Vagina (tissue), 2 donors: ENCODE data around the gene MTM1. TPM values are rescaled to one million over a fixed set of nuclear protein-coding genes. Genes with fewer than 3 reads are reported as not detected.

ENCODE experiments used
- DNase-seq, 2 donors: peaks; one replicate each; pipeline ENCODE4 v3.0.0-alpha.2; 2017; ENCODE audit errors: extremely low spot score in 2 of 2
- H3K27ac ChIP-seq: fragments of 200-600 bp; sonication (generic); one replicate; pipeline ENCODE4 v1.5.1; 2019
- H3K27me3 ChIP-seq: fragments of 200-600 bp; sonication (generic); one replicate; pipeline ENCODE4 v1.5.1; 2019
- H3K36me3 ChIP-seq, 2 donors: fragments of 200-600 bp; sonication (generic); one replicate each; pipeline ENCODE4 v1.5.1; 2017 to 2019
- H3K4me1 ChIP-seq: fragments of 200-600 bp; sonication (generic); one replicate; pipeline ENCODE4 v1.5.1; 2019
- H3K4me3 ChIP-seq, 2 donors: fragments of 200-600 bp; sonication (generic); 1 replicate in 1 of 2; 2 replicates in 1 of 2; pipeline ENCODE4 v1.5.1; 2016 to 2019
- H3K9me3 ChIP-seq: fragments of 200-600 bp; sonication (generic); one replicate; pipeline ENCODE4 v1.5.1; 2019
- POLR2A ChIP-seq, 2 donors: fragments of 450-650 bp; IDR thresholded peaks; one replicate each; pipeline ENCODE4 v1.6.1; 2017; ENCODE audit warnings: antibody characterized with exemption in 2 of 2, mild to moderate bottlenecking in 2 of 2, moderate library complexity in 2 of 2
- POLR2AphosphoS5 ChIP-seq, 2 donors: sonication (generic); formaldehyde crosslinking; IDR thresholded peaks; one replicate each; pipeline ENCODE4 v1.9.0; 2017; ENCODE audit warnings: antibody characterized with exemption in 2 of 2, mild to moderate bottlenecking in 2 of 2, low read depth in 1 of 2; ENCODE audit not compliant: insufficient read depth in 1 of 2
- intact Hi-C: fragments of 100-400 bp; cut with DNase I; formaldehyde crosslinking; loops from one replicate; pipeline ENCODE4 v1.15.1; 2023
- total RNA-seq: library from RNA; depleted of rRNA; stranded (reverse); fragments of >200 nt; gene quantifications from one replicate; pipeline ENCODE4 v1.2.3, GENCODE V29; 2016
- TF ChIP-seq, protein P1 (sequence below), 3 experiments: fragments of 450-650 bp in 2 of 3; fragments of 200-600 bp in 1 of 3; sonication (generic) in 1 of 3; IDR thresholded peaks; one replicate each; pipeline ENCODE4 v1.5.1; 2017 to 2019; ENCODE audit warnings: antibody characterized with exemption in 3 of 3, mild to moderate bottlenecking in 2 of 3, moderate library complexity in 2 of 3

MTM1 gene
- total RNA-seq, 1 donor from 2014 or later: 13.3 TPM

DNA sequence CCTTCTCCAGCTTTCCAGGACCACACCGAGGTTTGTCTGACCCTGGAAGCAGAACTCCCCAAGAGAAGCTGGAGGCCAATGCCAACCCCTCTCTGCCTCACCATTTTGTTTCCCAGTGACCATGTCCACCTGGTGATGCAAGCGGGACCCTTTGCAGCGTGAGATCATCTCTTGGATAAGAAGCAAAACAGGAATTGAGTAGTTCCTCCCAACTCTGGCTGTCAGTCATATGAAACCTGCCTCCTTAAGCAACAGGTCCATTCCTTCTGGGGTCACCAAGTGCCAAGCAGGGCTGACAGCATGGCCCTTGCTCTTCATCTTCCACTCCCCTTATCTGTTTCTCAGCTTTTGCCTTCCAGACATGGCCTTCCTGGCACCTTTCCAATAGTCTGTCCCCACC lies 41.3 kb upstream of the MTM1 start:
- Histone ChIP-seq H3K9me3 (no peaks in the 10 kb centered on the region), H3K27ac (no peak overlapping the region), H3K27me3 (no peaks in the 10 kb centered on the region), H3K36me3 (no peaks in the 10 kb centered on the region), H3K4me3 (no peak overlapping the region), H3K4me1 (no peaks in the 10 kb centered on the region)
- intact Hi-C loops: no loop called here
- no peak for DNase-seq
- TF ChIP-seq, protein P1, sequence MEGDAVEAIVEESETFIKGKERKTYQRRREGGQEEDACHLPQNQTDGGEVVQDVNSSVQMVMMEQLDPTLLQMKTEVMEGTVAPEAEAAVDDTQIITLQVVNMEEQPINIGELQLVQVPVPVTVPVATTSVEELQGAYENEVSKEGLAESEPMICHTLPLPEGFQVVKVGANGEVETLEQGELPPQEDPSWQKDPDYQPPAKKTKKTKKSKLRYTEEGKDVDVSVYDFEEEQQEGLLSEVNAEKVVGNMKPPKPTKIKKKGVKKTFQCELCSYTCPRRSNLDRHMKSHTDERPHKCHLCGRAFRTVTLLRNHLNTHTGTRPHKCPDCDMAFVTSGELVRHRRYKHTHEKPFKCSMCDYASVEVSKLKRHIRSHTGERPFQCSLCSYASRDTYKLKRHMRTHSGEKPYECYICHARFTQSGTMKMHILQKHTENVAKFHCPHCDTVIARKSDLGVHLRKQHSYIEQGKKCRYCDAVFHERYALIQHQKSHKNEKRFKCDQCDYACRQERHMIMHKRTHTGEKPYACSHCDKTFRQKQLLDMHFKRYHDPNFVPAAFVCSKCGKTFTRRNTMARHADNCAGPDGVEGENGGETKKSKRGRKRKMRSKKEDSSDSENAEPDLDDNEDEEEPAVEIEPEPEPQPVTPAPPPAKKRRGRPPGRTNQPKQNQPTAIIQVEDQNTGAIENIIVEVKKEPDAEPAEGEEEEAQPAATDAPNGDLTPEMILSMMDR (IDR thresholded peaks at IDR 0.05): no peak
- TF ChIP-seq POLR2AphosphoS5 (IDR thresholded peaks at IDR 0.05; ENCODE audit: insufficient read depth in 1 of 2, low read depth in 1 of 2): no peak
- TF ChIP-seq POLR2A (IDR thresholded peaks at IDR 0.05): no peak

DNA sequence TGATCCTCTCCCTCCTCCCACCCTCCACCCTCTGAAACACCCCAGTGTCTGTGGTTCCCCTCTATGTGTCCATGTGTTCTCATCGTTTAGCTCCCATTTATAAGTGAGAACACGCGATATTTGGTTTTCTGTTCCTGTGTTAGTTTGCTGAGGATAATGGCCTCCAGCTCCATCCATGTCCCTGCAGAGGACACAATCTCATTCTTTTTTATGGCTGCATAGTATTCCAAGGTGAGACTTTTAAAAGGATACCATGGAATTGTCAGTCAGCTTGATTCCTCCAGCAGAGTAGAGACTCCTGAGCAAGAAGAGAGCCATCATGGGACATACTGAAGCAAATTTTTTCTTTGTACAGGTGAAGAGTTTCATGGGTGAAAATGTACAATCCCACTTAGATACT lies 38.8 kb upstream of the MTM1 start:
- DNase-seq: no peak
- H3K9me3 ChIP-seq: no peaks in the 10 kb centered on the region
- no peak overlapping the region for H3K27ac ChIP-seq
- intact Hi-C loops: no loop called here
- TF ChIP-seq POLR2AphosphoS5 (IDR thresholded peaks at IDR 0.05; ENCODE audit: insufficient read depth in 1 of 2, low read depth in 1 of 2): no peak
- TF ChIP-seq, protein P1 (IDR thresholded peaks at IDR 0.05): no peak
- no peak for TF ChIP-seq POLR2A (IDR thresholded peaks at IDR 0.05)
- no peaks in the 10 kb centered on the region for H3K4me1 ChIP-seq
- H3K4me3 ChIP-seq: no peak overlapping the region
- no peaks in the 10 kb centered on the region for H3K36me3 ChIP-seq
- H3K27me3 ChIP-seq: no peaks in the 10 kb centered on the region

DNA sequence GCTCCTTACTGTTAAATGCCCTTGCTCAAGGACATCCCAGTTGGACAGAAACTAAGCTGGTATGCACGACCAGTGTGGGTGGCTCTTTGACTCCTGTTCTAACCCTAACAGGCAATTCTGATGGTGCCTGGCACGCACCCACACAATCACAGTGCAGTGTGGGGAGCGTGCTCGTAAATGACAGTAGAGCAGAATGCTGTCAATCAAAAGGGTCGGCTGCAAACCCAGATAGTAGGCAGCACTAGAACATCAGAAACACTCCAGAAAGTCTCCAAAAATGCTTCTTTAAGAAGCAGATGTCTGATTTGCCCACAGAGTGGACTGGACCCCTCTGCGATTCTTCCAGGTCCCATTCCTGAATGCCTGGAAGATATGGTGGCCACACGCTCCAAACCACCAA lies 37.6 kb upstream of the MTM1 start:
- intact Hi-C loops: no loop called here
- Histone ChIP-seq H3K27me3 (no peaks in the 10 kb centered on the region), H3K27ac (no peak overlapping the region), H3K4me3 (no peak overlapping the region), H3K9me3 (no peaks in the 10 kb centered on the region), H3K36me3 (no peaks in the 10 kb centered on the region), H3K4me1 (no peaks in the 10 kb centered on the region)
- TF ChIP-seq POLR2AphosphoS5 (IDR thresholded peaks at IDR 0.05; ENCODE audit: insufficient read depth in 1 of 2, low read depth in 1 of 2) (no peak), POLR2A (IDR thresholded peaks at IDR 0.05) (no peak)
- TF ChIP-seq, protein P1 (IDR thresholded peaks at IDR 0.05): no peak
- DNase-seq: no peak

DNA sequence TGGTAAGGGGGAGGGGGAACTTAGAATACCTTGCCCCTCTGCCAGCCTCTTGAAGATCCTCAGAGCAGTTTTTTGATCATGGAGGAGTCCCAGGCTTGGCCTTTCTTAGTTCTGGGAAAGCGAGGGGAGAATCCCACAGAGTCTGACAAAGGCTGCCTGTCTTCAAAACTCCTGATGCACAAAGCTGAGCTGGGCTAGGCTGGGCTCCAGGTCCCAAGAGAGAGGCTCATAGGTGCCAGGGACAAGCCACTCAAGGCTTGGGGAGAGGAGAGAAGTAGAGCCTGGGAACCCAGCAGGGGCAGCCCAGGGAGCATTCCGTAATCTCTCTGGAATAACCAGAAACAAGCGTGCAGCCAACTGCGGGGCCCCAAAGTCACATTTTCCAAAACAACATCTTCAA lies 37.0 kb upstream of the MTM1 start:
- no peak for DNase-seq
- Histone ChIP-seq H3K9me3 (no peaks in the 10 kb centered on the region), H3K4me3 (no peak overlapping the region), H3K27ac (no peak overlapping the region), H3K27me3 (no peaks in the 10 kb centered on the region), H3K4me1 (no peaks in the 10 kb centered on the region), H3K36me3 (no peaks in the 10 kb centered on the region)
- intact Hi-C loops: no loop called here
- TF ChIP-seq, protein P1 (IDR thresholded peaks at IDR 0.05): no peak
- TF ChIP-seq POLR2A (IDR thresholded peaks at IDR 0.05): no peak

DNA sequence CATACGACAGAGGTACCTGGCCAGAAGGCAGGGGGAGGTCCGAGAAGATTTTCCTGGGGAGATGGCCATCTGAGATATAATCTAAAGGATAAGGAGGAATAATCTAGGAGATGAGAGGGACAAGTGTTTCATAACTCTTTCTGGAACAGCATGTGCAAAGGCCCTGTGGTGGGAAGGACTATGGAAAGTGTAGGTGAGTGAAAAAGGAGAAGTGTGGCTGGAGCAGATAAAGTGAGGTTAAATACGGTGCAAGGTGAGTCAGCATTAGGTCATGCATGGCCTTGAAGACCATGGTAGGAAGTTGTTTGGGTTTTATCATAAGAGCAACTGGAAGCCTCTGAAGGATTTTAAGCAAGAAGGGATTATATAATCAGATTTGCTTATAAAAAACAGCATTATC lies 34.6 kb upstream of the MTM1 start:
- DNase-seq: no peak
- no peaks in the 10 kb centered on the region for H3K4me1 ChIP-seq
- intact Hi-C loops: no loop called here

More for the DNA sequence above, 34.6 kb upstream of the MTM1 start:
- Histone ChIP-seq H3K4me3 (no peak overlapping the region), H3K27ac (no peak overlapping the region), H3K9me3 (no peaks in the 10 kb centered on the region), H3K36me3 (no peaks in the 10 kb centered on the region), H3K27me3 (no peaks in the 10 kb centered on the region)
- TF ChIP-seq, protein P1 (IDR thresholded peaks at IDR 0.05): no peak
- TF ChIP-seq POLR2AphosphoS5 (IDR thresholded peaks at IDR 0.05; ENCODE audit: insufficient read depth in 1 of 2, low read depth in 1 of 2) (no peak), POLR2A (IDR thresholded peaks at IDR 0.05) (no peak)
